ENCODE measurements around the gene LILRB5.
"Not testable (repeated sequence)": the region's sequence is repeated elsewhere in the genome, so short reads cannot be mapped to it uniquely, and the experiment has no call there.

The LILRB5 gene

DNA sequence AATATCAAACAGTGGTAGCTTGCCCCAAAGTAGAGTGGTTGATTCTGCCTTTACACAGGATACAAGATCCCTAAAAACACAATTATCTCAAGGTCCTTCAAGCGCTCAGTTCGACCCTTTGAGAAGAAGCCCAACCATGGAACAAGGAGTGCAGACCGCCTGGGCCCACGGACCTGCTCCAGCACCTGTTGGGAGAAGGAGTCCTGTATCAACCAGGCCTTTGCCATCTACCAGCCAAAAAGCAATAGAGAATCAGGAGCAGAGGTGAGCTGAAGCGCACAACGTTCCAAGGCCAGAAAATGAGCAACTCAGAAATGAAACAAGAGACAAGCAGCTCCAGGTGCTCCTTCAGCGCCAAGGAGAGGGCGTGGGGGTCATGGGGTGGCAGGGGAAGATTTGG lies 27.9 kb downstream of the LILRB5 start:
- H3K27ac ChIP-seq (replicated peaks), result no peak overlapping the region
- TF ChIP-seq POLR2AphosphoS5 (IDR thresholded peaks at IDR 0.05; ENCODE audit: low read depth) (no peak), SPI1 (IDR thresholded peaks at IDR 0.05; ENCODE audit: borderline replicate concordance, low read depth) (no peak), GABPA (IDR thresholded peaks at IDR 0.05; ENCODE audit: low read depth) (no peak)
- TF ChIP-seq, protein P1, sequence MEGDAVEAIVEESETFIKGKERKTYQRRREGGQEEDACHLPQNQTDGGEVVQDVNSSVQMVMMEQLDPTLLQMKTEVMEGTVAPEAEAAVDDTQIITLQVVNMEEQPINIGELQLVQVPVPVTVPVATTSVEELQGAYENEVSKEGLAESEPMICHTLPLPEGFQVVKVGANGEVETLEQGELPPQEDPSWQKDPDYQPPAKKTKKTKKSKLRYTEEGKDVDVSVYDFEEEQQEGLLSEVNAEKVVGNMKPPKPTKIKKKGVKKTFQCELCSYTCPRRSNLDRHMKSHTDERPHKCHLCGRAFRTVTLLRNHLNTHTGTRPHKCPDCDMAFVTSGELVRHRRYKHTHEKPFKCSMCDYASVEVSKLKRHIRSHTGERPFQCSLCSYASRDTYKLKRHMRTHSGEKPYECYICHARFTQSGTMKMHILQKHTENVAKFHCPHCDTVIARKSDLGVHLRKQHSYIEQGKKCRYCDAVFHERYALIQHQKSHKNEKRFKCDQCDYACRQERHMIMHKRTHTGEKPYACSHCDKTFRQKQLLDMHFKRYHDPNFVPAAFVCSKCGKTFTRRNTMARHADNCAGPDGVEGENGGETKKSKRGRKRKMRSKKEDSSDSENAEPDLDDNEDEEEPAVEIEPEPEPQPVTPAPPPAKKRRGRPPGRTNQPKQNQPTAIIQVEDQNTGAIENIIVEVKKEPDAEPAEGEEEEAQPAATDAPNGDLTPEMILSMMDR (IDR thresholded peaks at IDR 0.05; ENCODE audit: insufficient read depth, low read length), result no peak
- TF ChIP-seq, protein P2, sequence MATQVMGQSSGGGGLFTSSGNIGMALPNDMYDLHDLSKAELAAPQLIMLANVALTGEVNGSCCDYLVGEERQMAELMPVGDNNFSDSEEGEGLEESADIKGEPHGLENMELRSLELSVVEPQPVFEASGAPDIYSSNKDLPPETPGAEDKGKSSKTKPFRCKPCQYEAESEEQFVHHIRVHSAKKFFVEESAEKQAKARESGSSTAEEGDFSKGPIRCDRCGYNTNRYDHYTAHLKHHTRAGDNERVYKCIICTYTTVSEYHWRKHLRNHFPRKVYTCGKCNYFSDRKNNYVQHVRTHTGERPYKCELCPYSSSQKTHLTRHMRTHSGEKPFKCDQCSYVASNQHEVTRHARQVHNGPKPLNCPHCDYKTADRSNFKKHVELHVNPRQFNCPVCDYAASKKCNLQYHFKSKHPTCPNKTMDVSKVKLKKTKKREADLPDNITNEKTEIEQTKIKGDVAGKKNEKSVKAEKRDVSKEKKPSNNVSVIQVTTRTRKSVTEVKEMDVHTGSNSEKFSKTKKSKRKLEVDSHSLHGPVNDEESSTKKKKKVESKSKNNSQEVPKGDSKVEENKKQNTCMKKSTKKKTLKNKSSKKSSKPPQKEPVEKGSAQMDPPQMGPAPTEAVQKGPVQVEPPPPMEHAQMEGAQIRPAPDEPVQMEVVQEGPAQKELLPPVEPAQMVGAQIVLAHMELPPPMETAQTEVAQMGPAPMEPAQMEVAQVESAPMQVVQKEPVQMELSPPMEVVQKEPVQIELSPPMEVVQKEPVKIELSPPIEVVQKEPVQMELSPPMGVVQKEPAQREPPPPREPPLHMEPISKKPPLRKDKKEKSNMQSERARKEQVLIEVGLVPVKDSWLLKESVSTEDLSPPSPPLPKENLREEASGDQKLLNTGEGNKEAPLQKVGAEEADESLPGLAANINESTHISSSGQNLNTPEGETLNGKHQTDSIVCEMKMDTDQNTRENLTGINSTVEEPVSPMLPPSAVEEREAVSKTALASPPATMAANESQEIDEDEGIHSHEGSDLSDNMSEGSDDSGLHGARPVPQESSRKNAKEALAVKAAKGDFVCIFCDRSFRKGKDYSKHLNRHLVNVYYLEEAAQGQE (IDR thresholded peaks at IDR 0.05; ENCODE audit: insufficient replicate concordance, low read depth), result no peak
- DNase-seq (ENCODE audit: low read depth in 1 of 2, low spot score in 1 of 2), result no peak
- H3K27me3 ChIP-seq (ENCODE audit: insufficient read depth, poor library complexity, severe bottlenecking), result no peaks in the 10 kb centered on the region
- no peak overlapping the region for H3K4me3 ChIP-seq (replicated peaks; ENCODE audit: insufficient read depth, low read length)

DNA sequence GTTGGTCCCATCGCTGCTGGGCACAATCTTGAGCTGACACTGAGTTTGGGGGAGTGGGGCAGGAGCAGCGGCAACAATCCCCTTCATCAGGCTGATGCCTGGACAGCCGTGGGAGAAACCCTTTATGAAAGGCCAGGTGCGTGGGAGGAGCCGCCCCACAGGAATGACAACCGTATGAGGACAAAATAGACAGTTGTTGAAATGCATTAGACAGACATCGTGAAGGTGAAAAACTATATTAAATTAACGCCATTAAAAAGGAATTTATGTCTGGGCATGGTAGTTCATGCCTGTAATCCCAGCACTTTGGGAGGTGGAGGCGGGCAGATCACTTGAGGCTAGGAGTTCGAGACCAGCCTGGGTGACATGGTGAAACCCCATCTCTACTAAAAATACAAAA lies 32.5 kb downstream of the LILRB5 start:
- not testable (repeated sequence) for DNase-seq (ENCODE audit: low read depth in 1 of 2, low spot score in 1 of 2); H3K27ac ChIP-seq (replicated peaks); H3K4me3 ChIP-seq (replicated peaks; ENCODE audit: insufficient read depth, low read length); H3K27me3 ChIP-seq (ENCODE audit: insufficient read depth, poor library complexity, severe bottlenecking)

DNA sequence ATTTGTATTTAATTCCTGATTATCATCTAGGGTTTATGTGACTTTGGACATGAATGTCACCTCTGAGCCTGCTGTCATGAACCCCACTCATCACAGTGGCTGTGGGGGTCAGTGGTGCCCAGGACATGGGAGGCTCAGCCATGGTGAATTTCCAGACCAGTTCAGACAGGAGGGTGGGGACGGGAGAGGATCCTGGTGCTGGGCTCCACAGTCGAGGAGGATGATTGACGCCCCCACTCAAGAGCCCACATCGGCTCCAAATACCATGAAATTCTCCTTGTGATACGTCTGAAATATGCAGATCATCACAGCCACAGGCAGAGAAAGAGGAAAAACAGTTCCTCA lies 33.2 kb downstream of the LILRB5 start:
- H3K4me3 ChIP-seq (replicated peaks; ENCODE audit: insufficient read depth, low read length); DNase-seq (ENCODE audit: low read depth in 1 of 2, low spot score in 1 of 2): not testable (repeated sequence)

DNA sequence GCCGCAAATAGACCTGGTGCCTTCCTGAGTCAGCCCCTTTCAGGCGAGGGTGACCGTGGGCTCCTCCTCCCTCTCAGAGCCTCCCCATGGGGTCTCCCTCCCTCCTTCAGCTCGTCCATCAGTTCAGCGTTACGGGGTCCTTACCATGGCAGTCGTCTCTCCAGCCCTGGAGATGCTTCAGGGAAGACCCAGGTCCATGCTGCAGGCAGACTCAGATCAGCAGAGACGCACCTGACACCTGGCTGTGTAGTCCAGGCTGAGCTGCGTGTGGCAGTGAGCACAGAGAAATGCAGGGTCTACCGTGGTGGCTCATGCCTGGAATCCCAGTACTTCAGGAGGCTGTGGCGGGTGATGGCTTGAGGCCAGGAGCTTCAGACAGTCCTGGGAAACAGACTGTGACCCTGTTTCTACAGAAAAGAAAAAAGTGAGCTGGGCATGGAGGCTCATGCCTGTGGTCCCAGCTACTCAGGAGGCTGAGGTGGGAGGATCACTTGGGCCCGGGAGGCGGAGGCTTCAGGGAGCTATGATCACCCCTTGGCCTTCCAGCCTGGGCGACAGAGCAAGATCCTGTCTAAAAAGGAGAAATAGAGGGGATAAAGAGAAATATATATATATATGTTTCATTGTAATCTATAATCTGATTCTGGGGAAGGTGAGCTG lies 33.7 kb downstream of the LILRB5 start:
- not testable (repeated sequence) for DNase-seq (ENCODE audit: low read depth in 1 of 2, low spot score in 1 of 2); H3K27ac ChIP-seq (replicated peaks); H3K4me3 ChIP-seq (replicated peaks; ENCODE audit: insufficient read depth, low read length); H3K27me3 ChIP-seq (ENCODE audit: insufficient read depth, poor library complexity, severe bottlenecking)

More for the DNA sequence above, 33.2 kb downstream of the LILRB5 start:
- not testable (repeated sequence) for H3K27me3 ChIP-seq (ENCODE audit: insufficient read depth, poor library complexity, severe bottlenecking); H3K27ac ChIP-seq (replicated peaks)

DNA sequence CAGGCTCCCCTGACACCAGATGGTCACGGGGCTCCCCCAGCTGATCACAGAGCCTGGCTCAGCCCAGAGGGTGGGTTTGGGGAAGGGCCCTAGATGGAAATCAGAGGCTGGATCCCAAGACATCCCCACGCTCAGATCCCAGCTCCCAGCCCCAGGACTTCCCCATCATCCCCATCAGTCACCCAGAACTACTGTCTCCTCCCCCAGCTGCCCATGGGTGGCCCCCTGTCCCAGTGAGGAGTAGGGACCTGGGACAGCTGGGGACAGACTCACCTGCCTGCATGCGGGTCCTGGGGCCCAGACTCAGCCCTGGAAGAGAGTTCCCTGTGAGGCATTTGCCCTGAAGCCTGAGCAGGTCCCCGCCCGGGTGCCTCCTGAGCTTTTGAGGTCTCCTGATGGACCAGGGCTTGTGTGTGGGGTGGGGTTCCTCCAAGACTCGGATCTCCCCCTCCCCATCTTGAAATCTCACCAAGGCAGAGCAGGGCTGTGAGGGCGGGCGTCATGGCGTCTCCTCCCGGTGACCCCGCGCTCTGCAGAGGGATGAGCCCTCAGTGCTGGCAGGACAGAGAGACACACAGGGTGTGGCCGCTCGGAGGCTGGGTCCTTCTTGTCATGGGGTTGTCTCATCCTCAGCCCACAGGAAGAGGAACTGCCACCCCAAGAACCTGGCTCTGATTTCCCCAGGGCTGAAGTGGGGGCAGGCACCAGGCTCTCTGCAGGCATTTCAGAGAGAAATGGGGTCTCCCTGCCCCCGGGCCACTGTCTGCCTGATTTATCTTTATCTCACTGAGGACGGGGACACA lies 34.4 kb downstream of the LILRB5 start, which contains the start of gene LILRB3:
Gene LILRB3 (minus strand): TSS at position 534 of the 803 bp plus-strand sequence. CDS start 31 bp downstream, at position 503.
- not testable (repeated sequence) for H3K4me3 ChIP-seq (replicated peaks; ENCODE audit: insufficient read depth, low read length); DNase-seq (ENCODE audit: low read depth in 1 of 2, low spot score in 1 of 2)
- peak; percentile 19; the same call in 1 of the 2 replicates for TF ChIP-seq SPI1 (IDR thresholded peaks at IDR 0.05; ENCODE audit: borderline replicate concordance, low read depth)

DNA sequence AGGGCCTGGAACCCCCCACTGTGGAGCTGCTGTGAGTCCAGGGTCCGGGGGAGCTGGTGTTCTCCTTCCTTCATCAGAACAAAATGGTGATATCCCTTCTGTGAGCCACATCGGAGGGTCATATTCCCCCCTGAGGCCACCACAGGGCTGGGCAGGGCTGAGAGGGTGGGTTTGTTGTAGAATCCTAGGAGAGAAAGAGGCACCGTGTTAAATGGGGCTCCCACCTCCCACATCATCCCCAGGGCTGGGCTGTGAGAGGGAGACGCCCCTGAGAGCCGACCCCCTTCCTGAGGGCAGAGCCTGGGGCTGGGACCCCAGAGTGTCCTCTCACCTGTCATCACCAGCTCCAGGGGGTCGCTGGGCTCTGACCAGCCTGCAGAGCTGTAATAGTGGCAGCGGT lies 35.1 kb downstream of the LILRB5 start:
- not testable (repeated sequence) for H3K4me3 ChIP-seq (replicated peaks; ENCODE audit: insufficient read depth, low read length); H3K27me3 ChIP-seq (ENCODE audit: insufficient read depth, poor library complexity, severe bottlenecking); H3K27ac ChIP-seq (replicated peaks); DNase-seq (ENCODE audit: low read depth in 1 of 2, low spot score in 1 of 2)

More for the DNA sequence above, 34.4 kb downstream of the LILRB5 start, which contains the start of gene LILRB3:
- not testable (repeated sequence) for H3K27ac ChIP-seq (replicated peaks); H3K27me3 ChIP-seq (ENCODE audit: insufficient read depth, poor library complexity, severe bottlenecking)

DNA sequence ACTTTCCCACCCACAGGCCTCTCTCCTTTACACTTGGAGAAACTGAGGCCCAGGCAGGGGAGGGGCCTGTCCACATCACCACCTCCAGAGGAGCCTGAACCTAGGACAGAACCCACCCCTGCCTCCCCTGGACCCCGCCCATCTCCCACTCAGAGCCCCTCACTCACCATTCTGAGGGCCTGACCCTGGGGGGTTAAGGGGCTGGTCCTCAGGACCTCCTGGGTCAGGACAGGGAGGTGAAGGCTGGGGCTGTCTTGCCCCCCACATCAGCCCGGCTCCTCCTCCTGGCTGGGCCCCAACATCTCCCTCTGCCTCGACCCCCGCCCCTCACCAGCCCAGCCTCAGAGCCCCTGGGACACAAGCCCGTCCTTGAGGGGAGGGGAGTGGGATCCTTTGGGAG lies 37.4 kb downstream of the LILRB5 start:
- DNase-seq (ENCODE audit: low read depth in 1 of 2, low spot score in 1 of 2); H3K27ac ChIP-seq (replicated peaks); H3K4me3 ChIP-seq (replicated peaks; ENCODE audit: insufficient read depth, low read length); H3K27me3 ChIP-seq (ENCODE audit: insufficient read depth, poor library complexity, severe bottlenecking): not testable (repeated sequence)

Measured in HL-60 (cell line).